ENCODE results near the gene TRMT5.

- TF ChIP-seq CTCF (IDR thresholded peaks at IDR 0.05; ENCODE audit: extremely low read depth in 1 of 2, insufficient read depth in 1 of 2, low read depth in 1 of 2, low read length in 2 of 2) (no peak), JUN (IDR thresholded peaks at IDR 0.05; ENCODE audit: borderline replicate concordance, insufficient read depth, insufficient read length, low read depth) (no peak), POLR2AphosphoS5 (IDR thresholded peaks at IDR 0.05; ENCODE audit: insufficient read depth, low read depth, low read length) (no peak), MAX (IDR thresholded peaks at IDR 0.05; ENCODE audit: insufficient read depth, insufficient read length) (no peak), POLR2A (IDR thresholded peaks at IDR 0.05; ENCODE audit: low read depth, low read length) (no peak)
Observed at GRCh38 chr14:60958146-60958545, 22.7 kb downstream of the TRMT5 start.

All from endothelial cell of umbilical vein (primary cell).